WTC11 (cell line): ENCODE data around the gene EBF3. TPM values are rescaled to one million over a fixed set of nuclear protein-coding genes. Genes with fewer than 3 reads are reported as not detected.

Experiments used
- ATAC-seq: fragments of 200-7000 bp; cut with Tn5 transposase; 2 replicates; pipeline ENCODE4 v1.10.0; 2021; ENCODE audit warnings: mild to moderate bottlenecking, moderate library complexity
- CTCF ChIA-PET: fragments of 300-600 bp; sonication (Branson Sonifier 250); formaldehyde crosslinking; loops from one replicate; lab custom pipeline; 2021; ENCODE audit warnings: antibody characterized with exemption; lab: Charles Lee
- POLR2A ChIA-PET: fragments of 350-600 bp; sonication (Branson Sonifier 250); formaldehyde crosslinking; loops from one replicate; lab custom pipeline; 2021; ENCODE audit warnings: antibody characterized with exemption; lab: Charles Lee
- DNase-seq: peaks from one replicate; pipeline ENCODE4 v3.0.0; 2021; ENCODE audit warnings: low spot score
- H3K27ac Mint-ChIP-seq: 2 replicates; pipeline ENCODE4 v1.8.0; 2021; ENCODE audit warnings: mixed read lengths
- H3K27me3 Mint-ChIP-seq: 2 replicates; pipeline ENCODE4 v1.8.0; 2021; ENCODE audit warnings: low read depth, mild to moderate bottlenecking, moderate library complexity, mixed read lengths
- H3K36me3 Mint-ChIP-seq: 2 replicates; pipeline ENCODE4 v1.8.0; 2021; ENCODE audit warnings: mixed read lengths
- H3K4me1 Mint-ChIP-seq: 2 replicates; pipeline ENCODE4 v1.8.0; 2022; ENCODE audit warnings: mixed read lengths
- H3K4me3 Mint-ChIP-seq: 2 replicates; pipeline ENCODE4 v1.8.0; 2021; ENCODE audit warnings: mild to moderate bottlenecking, moderate library complexity, mixed read lengths
- H3K9me3 Mint-ChIP-seq: 2 replicates; pipeline ENCODE4 v1.8.0; 2021; ENCODE audit warnings: mixed read lengths
- CBFB ChIP-seq: sonication (generic); formaldehyde crosslinking; IDR thresholded peaks from 2 replicates; pipeline ENCODE4 v1.8.1; 2022; ENCODE audit warnings: mild to moderate bottlenecking, low read depth, missing genetic modification reagents
- CREB1 ChIP-seq: sonication (generic); formaldehyde crosslinking; IDR thresholded peaks from 2 replicates; pipeline ENCODE4 v1.8.0; 2023; ENCODE audit warnings: mild to moderate bottlenecking, missing genetic modification reagents
- GRHL2 ChIP-seq: fragments of 250-450 bp; sonication (Bioruptor Pico); IDR thresholded peaks from 2 replicates; pipeline ENCODE4 v1.8.0; 2022; ENCODE audit warnings: mild to moderate bottlenecking, moderate library complexity; ENCODE audit not compliant: insufficient replicate concordance, severe bottlenecking
- GTF2I ChIP-seq: fragments of 250-450 bp; sonication (Bioruptor Pico); conservative IDR thresholded peaks from 2 replicates; pipeline ENCODE4 v1.4.0; 2021; ENCODE audit warnings: mild to moderate bottlenecking
- MXD4 ChIP-seq: fragments of 250-450 bp; sonication (Bioruptor Pico); IDR thresholded peaks from 2 replicates; pipeline ENCODE4 v1.8.0; 2021; ENCODE audit warnings: mild to moderate bottlenecking, moderate library complexity, borderline replicate concordance
- MYBL2 ChIP-seq: sonication (generic); formaldehyde crosslinking; IDR thresholded peaks from 2 replicates; pipeline ENCODE4 v1.8.1; 2023; ENCODE audit warnings: mild to moderate bottlenecking, moderate library complexity, missing genetic modification reagents
- NR3C1 ChIP-seq: sonication (generic); formaldehyde crosslinking; conservative IDR thresholded peaks from 2 replicates; pipeline ENCODE4 v1.8.1; 2023; ENCODE audit warnings: low read depth, mild to moderate bottlenecking, missing genetic modification reagents
- PRRX2 ChIP-seq: fragments of 250-450 bp; sonication (Bioruptor Pico); IDR thresholded peaks from 2 replicates; pipeline ENCODE4 v1.8.0; 2021; ENCODE audit warnings: mild to moderate bottlenecking
- RORB ChIP-seq: fragments of 250-450 bp; sonication (Bioruptor Pico); IDR thresholded peaks from 2 replicates; pipeline ENCODE4 v1.9.0; 2021; ENCODE audit warnings: mild to moderate bottlenecking
- TCF7 ChIP-seq: sonication (generic); formaldehyde crosslinking; IDR thresholded peaks from 2 replicates; pipeline ENCODE4 v1.8.0; 2022; ENCODE audit warnings: mild to moderate bottlenecking, low read depth, missing genetic modification reagents, moderate library complexity
- TEAD4 ChIP-seq: sonication (generic); formaldehyde crosslinking; IDR thresholded peaks from 2 replicates; pipeline ENCODE4 v1.8.0; 2022; ENCODE audit warnings: mild to moderate bottlenecking, missing genetic modification reagents
- ZMAT4 ChIP-seq: fragments of 250-450 bp; sonication (Bioruptor Pico); IDR thresholded peaks from 2 replicates; pipeline ENCODE4 v1.9.0; 2021; ENCODE audit warnings: mild to moderate bottlenecking
- ZNF121 ChIP-seq: sonication (generic); formaldehyde crosslinking; IDR thresholded peaks from 2 replicates; pipeline ENCODE4 v1.8.0; 2023; ENCODE audit warnings: missing genetic modification reagents
- ZNF232 ChIP-seq: sonication (generic); formaldehyde crosslinking; IDR thresholded peaks from 2 replicates; pipeline ENCODE4 v1.8.0; 2022; ENCODE audit warnings: mild to moderate bottlenecking, missing genetic modification reagents
- ZNF317 ChIP-seq: sonication (generic); formaldehyde crosslinking; IDR thresholded peaks from 2 replicates; pipeline ENCODE4 v1.8.1; 2023; ENCODE audit warnings: low read depth, mild to moderate bottlenecking, moderate library complexity, missing genetic modification reagents, borderline replicate concordance
- ZNF671 ChIP-seq: fragments of 250-450 bp; sonication (Bioruptor Pico); IDR thresholded peaks from 2 replicates; pipeline ENCODE4 v1.8.0; 2021; ENCODE audit warnings: mild to moderate bottlenecking
- total RNA-seq: library from RNA; stranded (reverse); gene quantifications from 3 replicates; pipeline ENCODE4 v1.2.3, GENCODE V29; 2021
- TF ChIP-seq, protein P1 (sequence below): sonication (generic); formaldehyde crosslinking; IDR thresholded peaks from 2 replicates; pipeline ENCODE4 v1.8.1; 2022; ENCODE audit warnings: mild to moderate bottlenecking, missing genetic modification reagents, moderate library complexity, borderline replicate concordance
- TF ChIP-seq, protein P2 (sequence below): fragments of 250-450 bp; sonication (Bioruptor Pico); IDR thresholded peaks from 2 replicates; pipeline ENCODE4 v1.8.0; 2021; ENCODE audit warnings: mild to moderate bottlenecking
- TF ChIP-seq, protein P3 (sequence below): sonication (generic); formaldehyde crosslinking; IDR thresholded peaks from 2 replicates; pipeline ENCODE4 v1.8.0; 2022; ENCODE audit warnings: mild to moderate bottlenecking, missing genetic modification reagents
- TF ChIP-seq, protein P4 (sequence below): fragments of 250-450 bp; sonication (Bioruptor Pico); IDR thresholded peaks from 2 replicates; pipeline ENCODE4 v2.1.2; 2022; ENCODE audit warnings: mild to moderate bottlenecking, moderate library complexity
- TF ChIP-seq, protein P5 (sequence below): sonication (generic); formaldehyde crosslinking; IDR thresholded peaks from 2 replicates; pipeline ENCODE4 v1.8.1; 2023; ENCODE audit warnings: mild to moderate bottlenecking, missing genetic modification reagents
- TF ChIP-seq, protein P6 (sequence below): sonication (generic); formaldehyde crosslinking; IDR thresholded peaks from 2 replicates; pipeline ENCODE4 v1.8.1; 2023; ENCODE audit warnings: mild to moderate bottlenecking, missing genetic modification reagents
- TF ChIP-seq, protein P7 (sequence below): sonication (generic); formaldehyde crosslinking; IDR thresholded peaks from 2 replicates; pipeline ENCODE4 v1.8.0; 2022; ENCODE audit warnings: mild to moderate bottlenecking, missing genetic modification reagents
- TF ChIP-seq, protein P8 (sequence below): fragments of 250-450 bp; sonication (Bioruptor Pico); IDR thresholded peaks from 2 replicates; pipeline ENCODE4 v1.9.0; 2021; ENCODE audit warnings: mild to moderate bottlenecking, borderline replicate concordance

The EBF3 gene
- total RNA-seq, 1 experiment from 2014 or later = 1.2 TPM

- ChIA-PET CTCF (no interaction called here), POLR2A (no interaction called here)
- Mint-ChIP-seq H3K4me3 (no peak overlapping the region), H3K9me3 (peaks cover 4% of the 10 kb centered on the region; the same call in 1 of the 2 replicates), H3K27ac (no peak overlapping the region), H3K36me3 (no peaks in the 10 kb centered on the region), H3K4me1 (0 out of 2 replicates have a peak, but pooled peaks cover 6% of the 10 kb centered on the region), H3K27me3 (no peaks in the 10 kb centered on the region; the same call in 1 of the 2 replicates)
- no peak for TF ChIP-seq ZNF121 (CRISPR knock-in tag)
- no peak for TF ChIP-seq NR3C1 (CRISPR knock-in tag)
- no peak for TF ChIP-seq GTF2I
- TF ChIP-seq MYBL2 (CRISPR knock-in tag) = no peak
- no peak for TF ChIP-seq RORB
- TF ChIP-seq, protein P1, sequence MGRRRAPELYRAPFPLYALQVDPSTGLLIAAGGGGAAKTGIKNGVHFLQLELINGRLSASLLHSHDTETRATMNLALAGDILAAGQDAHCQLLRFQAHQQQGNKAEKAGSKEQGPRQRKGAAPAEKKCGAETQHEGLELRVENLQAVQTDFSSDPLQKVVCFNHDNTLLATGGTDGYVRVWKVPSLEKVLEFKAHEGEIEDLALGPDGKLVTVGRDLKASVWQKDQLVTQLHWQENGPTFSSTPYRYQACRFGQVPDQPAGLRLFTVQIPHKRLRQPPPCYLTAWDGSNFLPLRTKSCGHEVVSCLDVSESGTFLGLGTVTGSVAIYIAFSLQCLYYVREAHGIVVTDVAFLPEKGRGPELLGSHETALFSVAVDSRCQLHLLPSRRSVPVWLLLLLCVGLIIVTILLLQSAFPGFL (CRISPR knock-in tag) = no peak
- TF ChIP-seq PRRX2 (CRISPR knock-in tag) = no peak
- no peak for TF ChIP-seq CREB1
- TF ChIP-seq CBFB (CRISPR knock-in tag) = no peak
- TF ChIP-seq ZNF317 = no peak
- DNase-seq (no peak), ATAC-seq (no peak)
Measured at GRCh38 chr10:130012129-130012528, 48.1 kb upstream of the EBF3 start.

- H3K4me3 Mint-ChIP-seq = no peak overlapping the region
- CTCF ChIA-PET = no interaction called here
- no peaks in the 10 kb centered on the region for H3K36me3 Mint-ChIP-seq
- no peaks in the 10 kb centered on the region; the same call in 1 of the 2 replicates for H3K27me3 Mint-ChIP-seq
- DNase-seq = no peak
- H3K4me1 Mint-ChIP-seq = 0 out of 2 replicates have a peak, but pooled peaks cover 6% of the 10 kb centered on the region
- no peak overlapping the region for H3K27ac Mint-ChIP-seq
- ATAC-seq = no peak
- POLR2A ChIA-PET = interaction anchor here (0.6 kb wide), 1 partner anchor 634 kb away, joined by 7 read pairs; no protein-coding TSS in a partner anchor
- H3K9me3 Mint-ChIP-seq = no peaks in the 10 kb centered on the region
- TF ChIP-seq, protein P2, sequence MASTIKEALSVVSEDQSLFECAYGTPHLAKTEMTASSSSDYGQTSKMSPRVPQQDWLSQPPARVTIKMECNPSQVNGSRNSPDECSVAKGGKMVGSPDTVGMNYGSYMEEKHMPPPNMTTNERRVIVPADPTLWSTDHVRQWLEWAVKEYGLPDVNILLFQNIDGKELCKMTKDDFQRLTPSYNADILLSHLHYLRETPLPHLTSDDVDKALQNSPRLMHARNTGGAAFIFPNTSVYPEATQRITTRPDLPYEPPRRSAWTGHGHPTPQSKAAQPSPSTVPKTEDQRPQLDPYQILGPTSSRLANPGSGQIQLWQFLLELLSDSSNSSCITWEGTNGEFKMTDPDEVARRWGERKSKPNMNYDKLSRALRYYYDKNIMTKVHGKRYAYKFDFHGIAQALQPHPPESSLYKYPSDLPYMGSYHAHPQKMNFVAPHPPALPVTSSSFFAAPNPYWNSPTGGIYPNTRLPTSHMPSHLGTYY (CRISPR knock-in tag) = no peak
- TF ChIP-seq GRHL2 (CRISPR knock-in tag) (no peak), ZMAT4 (CRISPR knock-in tag) (no peak), TCF7 (CRISPR knock-in tag) (no peak), MXD4 (no peak), TEAD4 (no peak), ZNF671 (no peak), ZNF232 (CRISPR knock-in tag) (no peak)
- TF ChIP-seq, protein P3, sequence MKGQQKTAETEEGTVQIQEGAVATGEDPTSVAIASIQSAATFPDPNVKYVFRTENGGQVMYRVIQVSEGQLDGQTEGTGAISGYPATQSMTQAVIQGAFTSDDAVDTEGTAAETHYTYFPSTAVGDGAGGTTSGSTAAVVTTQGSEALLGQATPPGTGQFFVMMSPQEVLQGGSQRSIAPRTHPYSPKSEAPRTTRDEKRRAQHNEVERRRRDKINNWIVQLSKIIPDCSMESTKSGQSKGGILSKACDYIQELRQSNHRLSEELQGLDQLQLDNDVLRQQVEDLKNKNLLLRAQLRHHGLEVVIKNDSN (CRISPR knock-in tag) = no peak
- TF ChIP-seq, protein P4, sequence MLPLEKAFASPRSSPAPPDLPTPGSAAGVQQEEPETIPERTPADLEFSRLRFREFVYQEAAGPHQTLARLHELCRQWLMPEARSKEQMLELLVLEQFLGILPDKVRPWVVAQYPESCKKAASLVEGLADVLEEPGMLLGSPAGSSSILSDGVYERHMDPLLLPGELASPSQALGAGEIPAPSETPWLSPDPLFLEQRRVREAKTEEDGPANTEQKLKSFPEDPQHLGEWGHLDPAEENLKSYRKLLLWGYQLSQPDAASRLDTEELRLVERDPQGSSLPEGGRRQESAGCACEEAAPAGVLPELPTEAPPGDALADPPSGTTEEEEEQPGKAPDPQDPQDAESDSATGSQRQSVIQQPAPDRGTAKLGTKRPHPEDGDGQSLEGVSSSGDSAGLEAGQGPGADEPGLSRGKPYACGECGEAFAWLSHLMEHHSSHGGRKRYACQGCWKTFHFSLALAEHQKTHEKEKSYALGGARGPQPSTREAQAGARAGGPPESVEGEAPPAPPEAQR = no peak
- TF ChIP-seq, protein P5, sequence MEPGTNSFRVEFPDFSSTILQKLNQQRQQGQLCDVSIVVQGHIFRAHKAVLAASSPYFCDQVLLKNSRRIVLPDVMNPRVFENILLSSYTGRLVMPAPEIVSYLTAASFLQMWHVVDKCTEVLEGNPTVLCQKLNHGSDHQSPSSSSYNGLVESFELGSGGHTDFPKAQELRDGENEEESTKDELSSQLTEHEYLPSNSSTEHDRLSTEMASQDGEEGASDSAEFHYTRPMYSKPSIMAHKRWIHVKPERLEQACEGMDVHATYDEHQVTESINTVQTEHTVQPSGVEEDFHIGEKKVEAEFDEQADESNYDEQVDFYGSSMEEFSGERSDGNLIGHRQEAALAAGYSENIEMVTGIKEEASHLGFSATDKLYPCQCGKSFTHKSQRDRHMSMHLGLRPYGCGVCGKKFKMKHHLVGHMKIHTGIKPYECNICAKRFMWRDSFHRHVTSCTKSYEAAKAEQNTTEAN (CRISPR knock-in tag) = no peak
- TF ChIP-seq, protein P6, sequence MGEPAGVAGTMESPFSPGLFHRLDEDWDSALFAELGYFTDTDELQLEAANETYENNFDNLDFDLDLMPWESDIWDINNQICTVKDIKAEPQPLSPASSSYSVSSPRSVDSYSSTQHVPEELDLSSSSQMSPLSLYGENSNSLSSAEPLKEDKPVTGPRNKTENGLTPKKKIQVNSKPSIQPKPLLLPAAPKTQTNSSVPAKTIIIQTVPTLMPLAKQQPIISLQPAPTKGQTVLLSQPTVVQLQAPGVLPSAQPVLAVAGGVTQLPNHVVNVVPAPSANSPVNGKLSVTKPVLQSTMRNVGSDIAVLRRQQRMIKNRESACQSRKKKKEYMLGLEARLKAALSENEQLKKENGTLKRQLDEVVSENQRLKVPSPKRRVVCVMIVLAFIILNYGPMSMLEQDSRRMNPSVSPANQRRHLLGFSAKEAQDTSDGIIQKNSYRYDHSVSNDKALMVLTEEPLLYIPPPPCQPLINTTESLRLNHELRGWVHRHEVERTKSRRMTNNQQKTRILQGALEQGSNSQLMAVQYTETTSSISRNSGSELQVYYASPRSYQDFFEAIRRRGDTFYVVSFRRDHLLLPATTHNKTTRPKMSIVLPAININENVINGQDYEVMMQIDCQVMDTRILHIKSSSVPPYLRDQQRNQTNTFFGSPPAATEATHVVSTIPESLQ (CRISPR knock-in tag) = no peak
- TF ChIP-seq, protein P7, sequence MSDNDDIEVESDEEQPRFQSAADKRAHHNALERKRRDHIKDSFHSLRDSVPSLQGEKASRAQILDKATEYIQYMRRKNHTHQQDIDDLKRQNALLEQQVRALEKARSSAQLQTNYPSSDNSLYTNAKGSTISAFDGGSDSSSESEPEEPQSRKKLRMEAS = no peak
- TF ChIP-seq, protein P8, sequence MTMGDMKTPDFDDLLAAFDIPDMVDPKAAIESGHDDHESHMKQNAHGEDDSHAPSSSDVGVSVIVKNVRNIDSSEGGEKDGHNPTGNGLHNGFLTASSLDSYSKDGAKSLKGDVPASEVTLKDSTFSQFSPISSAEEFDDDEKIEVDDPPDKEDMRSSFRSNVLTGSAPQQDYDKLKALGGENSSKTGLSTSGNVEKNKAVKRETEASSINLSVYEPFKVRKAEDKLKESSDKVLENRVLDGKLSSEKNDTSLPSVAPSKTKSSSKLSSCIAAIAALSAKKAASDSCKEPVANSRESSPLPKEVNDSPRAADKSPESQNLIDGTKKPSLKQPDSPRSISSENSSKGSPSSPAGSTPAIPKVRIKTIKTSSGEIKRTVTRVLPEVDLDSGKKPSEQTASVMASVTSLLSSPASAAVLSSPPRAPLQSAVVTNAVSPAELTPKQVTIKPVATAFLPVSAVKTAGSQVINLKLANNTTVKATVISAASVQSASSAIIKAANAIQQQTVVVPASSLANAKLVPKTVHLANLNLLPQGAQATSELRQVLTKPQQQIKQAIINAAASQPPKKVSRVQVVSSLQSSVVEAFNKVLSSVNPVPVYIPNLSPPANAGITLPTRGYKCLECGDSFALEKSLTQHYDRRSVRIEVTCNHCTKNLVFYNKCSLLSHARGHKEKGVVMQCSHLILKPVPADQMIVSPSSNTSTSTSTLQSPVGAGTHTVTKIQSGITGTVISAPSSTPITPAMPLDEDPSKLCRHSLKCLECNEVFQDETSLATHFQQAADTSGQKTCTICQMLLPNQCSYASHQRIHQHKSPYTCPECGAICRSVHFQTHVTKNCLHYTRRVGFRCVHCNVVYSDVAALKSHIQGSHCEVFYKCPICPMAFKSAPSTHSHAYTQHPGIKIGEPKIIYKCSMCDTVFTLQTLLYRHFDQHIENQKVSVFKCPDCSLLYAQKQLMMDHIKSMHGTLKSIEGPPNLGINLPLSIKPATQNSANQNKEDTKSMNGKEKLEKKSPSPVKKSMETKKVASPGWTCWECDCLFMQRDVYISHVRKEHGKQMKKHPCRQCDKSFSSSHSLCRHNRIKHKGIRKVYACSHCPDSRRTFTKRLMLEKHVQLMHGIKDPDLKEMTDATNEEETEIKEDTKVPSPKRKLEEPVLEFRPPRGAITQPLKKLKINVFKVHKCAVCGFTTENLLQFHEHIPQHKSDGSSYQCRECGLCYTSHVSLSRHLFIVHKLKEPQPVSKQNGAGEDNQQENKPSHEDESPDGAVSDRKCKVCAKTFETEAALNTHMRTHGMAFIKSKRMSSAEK (CRISPR knock-in tag) = no peak
Measured at GRCh38 chr10:130010653-130011052, 46.6 kb upstream of the EBF3 start.
